8988T (cell line): ENCODE measurements around the gene DVL2.

ENCODE experiments used
- DNase-seq: peaks from one replicate; pipeline ENCODE4 v3.0.0; 2011

The DVL2 gene

DNA sequence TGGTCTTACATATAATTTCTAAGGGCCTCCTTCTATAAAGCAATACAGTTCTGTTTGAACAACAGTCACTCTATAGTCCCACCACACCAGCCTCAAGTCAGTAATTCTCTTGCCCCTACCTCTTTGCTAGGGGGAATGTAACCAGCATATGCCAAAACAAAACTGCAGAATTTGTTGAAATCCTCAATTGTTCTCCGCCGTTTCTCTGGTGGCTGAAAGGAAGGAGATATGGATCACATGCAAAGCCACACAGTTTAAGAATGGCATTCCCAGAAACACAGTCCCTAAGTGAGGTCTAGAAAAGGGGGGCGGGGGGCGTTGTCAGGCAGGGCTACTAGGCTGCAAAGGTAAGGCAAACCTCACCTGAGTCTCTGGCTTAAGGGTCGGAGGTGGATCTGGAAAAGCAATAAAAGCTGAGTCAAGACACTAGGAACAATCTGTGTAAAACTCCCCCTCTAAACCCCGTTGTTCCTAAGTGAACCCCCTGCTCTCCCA is 3.0 kb upstream of the DVL2 start:
- no peak for DNase-seq

DNA sequence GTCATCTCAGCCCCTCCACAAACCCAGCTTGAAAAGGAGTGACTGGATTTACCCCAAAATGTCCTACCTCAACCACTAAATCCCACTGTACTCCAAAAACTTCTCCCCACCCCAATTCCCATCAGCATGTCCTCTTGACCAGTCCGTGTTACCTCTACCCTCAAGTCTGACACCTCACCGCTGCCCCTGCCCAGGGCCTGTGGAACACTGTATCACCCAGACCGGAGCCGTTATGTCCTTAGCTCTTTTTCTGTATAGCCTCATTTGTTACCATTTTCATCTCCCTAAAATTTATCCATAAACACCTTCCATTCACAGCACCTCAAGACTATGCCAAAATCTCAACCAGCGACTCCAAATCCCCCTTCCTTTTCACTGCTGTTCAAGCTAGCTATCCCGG is 2.5 kb upstream of the DVL2 start:
- DNase-seq = no peak

DNA sequence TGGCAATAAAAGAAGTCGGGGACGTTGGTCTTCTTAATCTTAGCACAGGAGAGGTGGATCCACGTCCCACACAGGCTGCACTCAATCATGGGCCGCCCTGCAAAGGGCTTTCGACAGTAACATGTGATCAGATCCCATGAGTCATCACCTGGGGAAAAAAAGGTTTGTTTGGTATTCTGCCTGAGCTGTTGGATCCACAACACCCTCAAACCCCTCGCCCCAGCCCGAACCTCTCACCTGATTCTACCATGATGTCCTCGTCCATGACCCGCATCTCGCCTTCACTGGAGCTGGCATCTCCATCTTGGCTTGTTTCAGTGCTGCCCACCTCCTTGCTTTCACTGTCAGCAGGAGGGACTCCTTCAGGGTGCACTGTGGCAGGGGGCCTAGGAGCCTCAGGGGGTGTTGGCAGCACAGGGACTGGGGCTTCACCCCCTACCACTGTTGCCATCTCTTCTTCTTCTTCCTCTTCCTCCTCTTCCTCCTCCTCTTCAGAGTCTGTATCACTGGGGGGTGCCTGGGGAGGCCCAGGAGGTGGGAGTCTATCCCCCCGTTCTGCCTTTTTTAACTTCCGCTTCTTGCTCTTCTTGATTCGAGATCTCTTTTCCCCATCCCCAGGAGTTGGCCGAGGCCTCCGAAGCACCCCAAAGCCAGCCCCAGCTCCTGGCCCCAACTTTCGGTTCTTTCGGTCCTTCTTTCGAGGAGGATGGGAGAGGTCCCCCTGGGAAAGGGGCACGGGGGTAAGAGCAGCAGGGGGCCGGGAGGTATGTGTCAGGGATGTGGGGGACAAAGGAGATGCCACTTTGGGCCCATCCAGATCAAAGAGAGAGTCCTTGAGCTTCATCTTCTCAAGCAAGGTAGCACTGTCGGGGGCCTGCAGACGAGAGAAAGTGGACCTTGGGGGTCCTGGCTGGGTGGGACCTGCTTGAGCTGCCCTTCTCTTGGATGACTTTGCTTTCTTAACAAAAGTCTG is 1.7 kb upstream of the DVL2 start:
- no peak for DNase-seq

DNA sequence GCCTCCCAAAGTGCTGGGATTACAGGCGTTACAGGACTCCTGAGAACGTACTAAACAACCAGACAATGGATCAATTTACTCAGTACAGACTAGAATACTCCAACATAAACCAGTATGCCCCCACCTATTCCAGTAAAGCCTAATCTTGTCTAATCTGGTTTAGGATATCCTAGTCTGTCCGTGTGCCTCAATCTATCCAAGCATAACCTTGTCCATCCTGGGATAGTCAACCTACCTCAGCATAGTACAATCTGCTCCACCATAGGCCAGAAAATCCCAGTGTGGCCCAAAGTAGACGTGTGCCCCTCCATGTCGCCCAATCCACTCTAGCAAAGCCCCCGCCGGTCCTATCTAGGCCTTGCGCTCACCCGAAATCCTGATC is 625 bp downstream of the DVL2 start:
- no peak for DNase-seq

DNA sequence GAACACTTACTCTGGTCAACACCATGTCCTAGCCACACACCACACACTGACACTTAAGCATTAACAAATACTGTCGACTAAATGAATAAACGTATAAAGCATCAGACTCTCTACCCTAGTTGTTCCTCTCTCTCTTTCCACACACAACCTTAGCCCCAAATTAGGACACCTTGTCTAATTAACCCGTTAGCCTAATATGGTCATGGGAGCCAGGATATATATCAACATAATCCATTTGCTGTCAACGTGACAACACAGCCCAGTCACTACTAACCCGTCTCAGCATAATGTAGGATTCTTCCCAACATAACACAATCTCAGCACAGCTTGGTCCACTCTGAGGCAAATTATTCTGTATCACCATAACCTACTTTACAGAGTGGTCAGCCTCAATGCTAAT is 2.2 kb downstream of the DVL2 start:
- no peak for DNase-seq

DNA sequence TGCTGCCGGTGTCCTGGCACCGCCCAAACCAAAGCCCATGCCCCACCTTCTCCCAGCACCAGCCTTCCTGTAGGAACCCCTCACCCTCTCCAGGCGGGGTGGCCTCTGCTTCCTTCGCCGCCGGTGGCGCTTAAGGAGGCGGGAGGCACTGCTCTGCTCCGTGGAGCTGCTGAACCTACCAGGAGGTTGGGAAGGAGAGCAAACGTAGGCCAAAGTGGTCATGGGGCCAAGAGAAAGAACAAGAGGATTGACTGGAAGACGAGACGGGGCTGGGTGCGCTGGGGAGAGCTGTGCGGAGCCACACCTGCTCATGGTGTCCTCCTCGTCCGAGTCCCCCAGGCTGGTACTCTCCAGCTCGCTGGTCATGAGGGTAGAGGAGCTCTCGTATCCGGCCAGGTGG is 4.8 kb downstream of the DVL2 start:
- DNase-seq = no peak

DNA sequence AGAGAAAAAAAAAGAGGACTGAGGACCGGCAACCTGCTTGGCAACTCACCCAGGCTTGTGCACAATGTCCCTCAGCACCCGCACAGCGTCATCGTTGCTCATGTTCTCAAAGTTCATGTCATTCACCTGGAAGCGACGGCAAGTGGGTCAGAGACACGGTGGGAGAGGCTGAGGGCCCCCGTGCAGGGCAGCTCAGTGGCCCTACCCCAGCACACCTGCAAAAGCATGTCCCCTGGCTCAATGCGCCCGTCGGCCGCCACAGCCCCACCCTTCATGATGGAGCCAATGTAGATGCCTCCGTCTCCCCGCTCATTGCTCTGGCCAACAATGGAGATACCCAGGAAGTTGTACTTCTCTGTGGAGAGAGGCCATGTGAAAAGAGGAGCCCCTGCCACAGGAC is 5.4 kb downstream of the DVL2 start:
- no peak for DNase-seq

DNA sequence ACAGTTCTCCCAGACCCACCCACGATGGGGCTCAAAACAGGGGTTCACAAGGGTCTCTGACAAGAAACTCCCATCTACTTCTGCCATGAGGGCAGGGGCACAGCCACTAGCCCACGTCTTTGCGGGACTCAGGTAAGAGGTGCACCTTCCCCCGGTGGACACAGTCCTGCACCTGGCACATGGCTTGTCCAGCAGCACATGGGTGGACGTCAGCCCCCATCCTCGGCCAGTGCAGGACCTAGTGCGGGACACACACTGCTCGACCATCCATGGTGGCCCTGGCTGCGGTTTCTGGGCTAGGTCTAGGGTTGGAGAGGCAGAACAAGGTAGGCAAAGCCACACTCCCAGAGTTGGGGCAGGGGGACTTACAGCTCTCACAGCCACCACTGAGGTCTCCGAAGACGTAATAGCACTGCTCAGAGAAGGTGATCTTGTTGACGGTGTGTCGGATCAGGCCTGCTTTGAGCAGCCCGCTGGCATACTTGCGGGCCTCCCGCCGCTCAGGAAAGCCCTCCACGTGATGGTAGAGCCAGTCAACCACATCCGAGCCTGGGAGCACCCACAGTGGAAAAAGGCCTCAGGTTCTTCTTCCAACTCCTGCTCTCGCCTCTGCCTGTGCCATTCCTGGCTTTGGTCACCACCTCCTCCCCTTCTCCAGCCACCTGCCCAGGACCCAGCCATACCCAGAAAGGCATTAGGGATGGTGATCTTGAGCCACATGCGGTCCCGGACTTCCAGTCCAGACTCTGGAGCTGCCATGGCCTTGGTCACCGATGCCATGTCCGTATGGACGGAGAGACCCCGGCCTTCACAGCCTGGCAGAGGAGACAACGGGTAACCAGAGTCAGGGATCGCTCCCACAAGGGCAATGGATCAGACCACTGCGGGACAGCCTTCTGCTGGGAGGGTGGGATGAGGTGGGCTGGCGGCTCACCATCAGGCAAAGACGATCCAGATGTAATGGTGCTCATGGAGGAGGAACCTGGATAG is 7.3 kb downstream of the DVL2 start:
- DNase-seq = no peak

DNA sequence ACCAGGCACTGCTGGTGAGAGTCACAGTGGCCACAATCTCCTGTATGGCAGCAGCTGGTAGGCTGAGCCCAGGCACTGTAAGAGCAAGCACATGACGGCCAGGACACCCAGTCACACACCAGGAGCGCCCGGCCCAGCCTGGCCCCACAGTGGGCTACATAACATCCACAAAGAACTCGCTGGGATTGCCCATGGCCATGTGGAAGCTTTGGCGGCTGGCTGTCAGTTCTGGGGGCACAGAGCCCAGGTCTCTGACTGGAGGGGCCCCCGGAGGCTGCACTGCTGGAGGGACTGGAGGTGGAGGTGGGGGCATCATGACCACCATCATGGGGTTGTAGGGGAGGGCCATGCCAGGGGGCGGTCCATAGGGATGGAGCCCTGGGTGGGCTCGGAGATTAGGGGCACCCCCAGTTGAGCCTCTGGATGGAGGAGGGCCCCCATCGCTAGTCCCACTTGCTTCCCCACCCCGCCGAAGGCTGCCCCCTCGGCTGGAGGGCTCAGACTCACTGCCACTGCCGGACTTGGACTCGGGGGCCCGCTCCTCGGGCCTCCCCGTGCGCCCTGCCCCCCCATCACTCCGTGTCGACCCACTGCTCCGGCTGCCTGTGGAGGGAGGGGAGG is 8.5 kb downstream of the DVL2 start:
- DNase-seq = no peak

DNA sequence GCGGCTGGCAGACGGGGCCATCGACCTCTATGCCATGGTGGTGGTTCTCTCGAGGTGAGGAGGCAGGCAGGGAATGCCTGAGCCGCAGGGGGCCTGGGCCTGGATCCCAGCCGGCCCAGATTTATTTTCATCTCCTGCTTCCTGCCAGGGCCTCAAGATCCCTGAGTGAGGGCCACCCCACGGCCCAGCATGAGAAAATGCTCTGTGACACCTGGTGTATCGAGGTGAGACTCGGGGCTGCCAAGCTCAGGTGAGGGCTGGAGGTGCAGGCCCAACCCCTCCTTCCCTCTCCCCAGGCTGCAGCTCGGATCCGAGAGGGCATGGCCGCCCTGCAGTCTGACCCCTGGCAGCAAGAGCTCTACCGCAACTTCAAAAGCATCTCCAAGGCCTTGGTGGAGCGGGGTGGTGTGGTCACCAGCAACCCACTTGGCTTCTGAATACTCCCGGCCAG is 9.6 kb downstream of the DVL2 start:
- no peak for DNase-seq

DNA sequence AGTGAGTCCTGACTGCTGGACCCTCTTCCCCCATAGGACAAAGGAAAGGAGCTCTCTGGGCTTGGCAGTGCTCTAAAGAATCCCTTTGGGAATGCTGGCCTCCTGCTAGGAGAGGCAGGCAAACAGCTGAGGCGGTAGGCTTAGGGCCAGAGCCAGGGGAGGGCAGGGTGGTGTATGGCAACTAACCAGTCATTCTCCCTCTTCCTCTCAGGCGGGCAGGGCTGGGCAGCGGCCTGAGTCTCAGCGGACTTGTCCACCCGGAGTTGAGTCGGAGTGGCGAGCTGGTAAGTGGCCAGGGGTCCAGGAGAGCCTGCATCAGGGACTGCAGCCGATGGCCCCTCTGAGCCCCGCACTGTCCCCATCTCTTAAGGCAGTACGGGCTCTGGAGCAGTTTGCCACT is 10.2 kb downstream of the DVL2 start:
- DNase-seq = no peak

DNA sequence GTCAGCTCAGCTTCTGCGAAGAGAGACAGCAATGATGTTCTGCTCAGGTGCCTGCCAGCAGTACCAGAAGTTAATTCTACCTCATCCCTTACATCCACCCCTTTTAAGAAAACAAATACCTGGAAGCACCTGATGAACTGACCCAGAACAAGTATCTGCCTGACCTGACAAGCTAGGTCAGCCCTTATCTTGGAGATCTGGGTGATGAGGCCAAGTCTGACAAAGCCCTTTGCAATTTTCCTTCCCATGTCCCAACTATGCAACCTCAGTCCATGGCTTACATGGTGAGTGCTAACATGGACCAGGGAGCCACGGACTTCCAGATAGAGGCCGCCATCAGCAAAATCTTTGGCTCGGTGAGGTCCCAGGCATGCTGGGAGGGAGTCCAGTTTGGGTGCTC is 10.9 kb downstream of the DVL2 start:
- no peak for DNase-seq

DNA sequence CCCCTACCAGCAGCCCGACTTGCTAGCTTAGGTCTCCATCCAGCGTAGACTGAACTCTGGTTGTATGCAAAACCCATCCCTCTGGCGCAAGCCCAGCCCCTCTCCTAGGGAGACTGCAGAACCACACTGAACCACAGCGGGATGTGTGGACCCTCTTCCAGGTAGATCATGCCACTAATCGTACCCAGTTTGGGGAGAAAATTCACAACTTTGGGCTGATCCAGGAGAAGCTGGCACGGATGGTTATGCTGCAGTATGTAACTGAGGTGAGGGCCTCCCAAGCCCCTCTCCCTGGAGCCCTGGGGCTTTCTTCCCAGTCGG is 11.4 kb downstream of the DVL2 start:
- no peak for DNase-seq

DNA sequence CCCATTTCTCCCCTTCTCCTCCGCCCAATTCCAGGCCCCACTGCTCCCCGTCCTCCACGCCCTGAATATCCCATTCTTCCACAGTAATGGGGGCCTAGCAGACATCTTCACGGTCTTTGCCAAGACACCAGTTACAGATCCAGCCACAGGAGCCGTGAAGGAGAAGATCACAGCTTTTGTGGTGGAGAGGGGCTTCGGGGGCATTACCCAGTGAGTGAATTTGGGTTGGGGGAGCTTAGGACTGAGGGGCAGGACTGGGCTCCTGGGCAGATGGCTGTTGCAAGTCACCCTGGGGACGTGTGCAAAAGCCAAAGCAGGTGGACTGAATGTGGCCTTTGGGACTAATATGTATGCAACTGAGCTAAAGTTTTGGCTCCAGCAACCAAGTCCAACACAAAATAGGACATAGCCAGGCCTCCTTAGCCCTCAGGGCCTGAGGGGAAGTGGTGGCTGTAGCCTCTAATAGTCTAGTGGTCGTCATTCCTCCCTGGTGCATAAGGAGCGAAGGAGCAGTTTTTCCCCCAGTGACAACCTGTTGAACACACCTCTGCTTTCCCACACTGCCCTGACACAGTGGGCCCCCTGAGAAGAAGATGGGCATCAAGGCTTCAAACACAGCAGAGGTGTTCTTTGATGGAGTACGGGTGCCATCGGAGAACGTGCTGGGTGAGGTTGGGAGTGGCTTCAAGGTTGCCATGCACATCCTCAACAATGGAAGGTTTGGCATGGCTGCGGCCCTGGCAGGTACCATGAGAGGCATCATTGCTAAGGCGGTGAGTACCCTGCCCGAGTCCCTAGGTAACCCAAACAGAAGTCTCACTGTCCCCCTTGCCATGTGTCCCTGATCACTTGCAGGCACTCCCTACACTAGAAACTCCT is 12.0 kb downstream of the DVL2 start:
- DNase-seq = no peak

DNA sequence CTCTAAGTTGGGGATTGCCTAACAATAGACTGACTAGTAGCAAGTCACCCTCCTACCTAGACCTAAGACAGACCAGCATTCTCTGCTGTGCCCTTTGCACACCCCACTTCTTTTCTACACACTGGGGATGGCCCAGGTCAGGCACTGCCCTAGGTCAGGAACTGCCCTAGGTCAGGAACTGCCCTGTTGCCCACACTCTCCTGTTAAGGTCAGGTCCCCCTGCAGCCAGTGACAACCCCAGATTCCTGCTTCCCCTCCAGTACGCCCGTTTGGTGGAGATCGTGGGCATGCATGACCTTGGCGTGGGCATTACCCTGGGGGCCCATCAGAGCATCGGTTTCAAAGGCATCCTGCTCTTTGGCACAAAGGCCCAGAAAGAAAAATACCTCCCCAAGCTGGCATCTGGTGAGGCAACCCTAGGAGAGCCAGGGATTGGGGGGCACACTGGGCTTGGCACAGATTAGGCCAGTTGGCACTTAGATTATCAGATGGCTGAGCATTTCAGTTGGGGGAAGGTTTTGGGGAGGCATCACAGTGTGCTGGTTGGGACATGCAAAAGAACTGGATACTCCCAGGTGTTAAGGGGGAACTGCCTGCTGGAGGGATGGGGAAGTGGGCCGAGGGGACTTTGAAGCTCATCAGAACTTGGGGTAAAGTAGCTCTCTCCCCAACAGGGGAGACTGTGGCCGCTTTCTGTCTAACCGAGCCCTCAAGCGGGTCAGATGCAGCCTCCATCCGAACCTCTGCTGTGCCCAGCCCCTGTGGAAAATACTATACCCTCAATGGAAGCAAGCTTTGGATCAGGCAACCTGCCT is 12.8 kb downstream of the DVL2 start:
- no peak for DNase-seq

DNA sequence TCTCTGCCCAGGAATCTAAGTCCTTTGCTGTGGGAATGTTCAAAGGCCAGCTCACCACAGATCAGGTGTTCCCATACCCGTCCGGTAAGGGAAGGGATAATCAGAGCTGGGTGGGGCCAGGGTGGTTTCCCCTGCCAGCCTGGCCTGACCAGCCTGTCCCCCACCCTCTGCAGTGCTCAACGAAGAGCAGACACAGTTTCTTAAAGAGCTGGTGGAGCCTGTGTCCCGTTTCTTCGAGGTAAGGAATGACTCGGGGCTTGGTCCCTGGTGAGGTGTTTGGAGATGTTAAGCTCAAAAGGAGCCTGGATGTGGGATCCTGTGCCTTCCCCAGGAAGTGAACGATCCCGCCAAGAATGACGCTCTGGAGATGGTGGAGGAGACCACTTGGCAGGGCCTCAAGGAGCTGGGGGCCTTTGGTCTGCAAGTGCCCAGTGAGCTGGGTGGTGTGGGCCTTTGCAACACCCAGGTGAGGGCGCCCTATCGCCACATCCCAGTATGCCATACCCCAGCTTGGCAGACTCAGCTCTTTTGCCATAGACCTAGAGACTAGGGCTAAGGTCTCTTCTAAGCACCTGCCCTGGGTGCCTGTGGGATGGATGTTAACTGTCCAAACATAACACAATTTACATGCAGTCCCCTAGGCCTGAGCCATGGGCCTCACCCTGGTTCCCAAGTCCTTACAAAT is 13.6 kb downstream of the DVL2 start:
- DNase-seq = peak; percentile 68

DNA sequence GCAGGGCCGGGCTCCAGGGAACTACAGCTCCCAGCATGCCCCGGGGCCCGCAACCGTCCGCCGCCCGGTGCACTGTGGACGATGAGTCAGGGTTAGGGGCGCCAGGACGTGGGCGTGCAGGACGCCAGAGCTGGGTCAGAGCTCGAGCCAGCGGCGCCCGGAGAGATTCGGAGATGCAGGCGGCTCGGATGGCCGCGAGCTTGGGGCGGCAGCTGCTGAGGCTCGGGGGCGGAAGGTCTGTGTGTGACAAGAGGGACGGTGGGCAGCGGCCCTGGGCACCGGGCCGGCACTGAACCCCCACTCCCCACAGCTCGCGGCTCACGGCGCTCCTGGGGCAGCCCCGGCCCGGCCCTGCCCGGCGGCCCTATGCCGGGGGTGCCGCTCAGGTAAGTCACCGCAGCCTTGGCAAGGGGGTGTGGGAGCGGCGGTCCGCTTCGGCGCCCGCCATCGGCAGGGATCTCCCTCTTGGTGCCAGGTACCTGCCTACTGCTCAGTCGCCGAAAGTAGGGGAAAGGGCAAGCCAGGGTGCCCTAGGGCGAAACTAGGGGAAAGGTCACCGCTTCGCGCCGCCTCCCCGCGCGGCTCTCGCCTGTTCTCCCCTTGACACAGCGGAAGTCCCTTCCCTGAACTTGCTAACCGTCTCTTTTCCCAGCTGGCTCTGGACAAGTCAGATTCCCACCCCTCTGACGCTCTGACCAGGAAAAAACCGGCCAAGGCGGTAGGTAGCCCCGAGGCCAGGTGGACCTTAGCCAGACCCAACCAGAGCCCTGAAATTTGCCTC is 14.3 kb downstream of the DVL2 start, which contains the start of the genes ACADVL and DLG4:
Gene ACADVL, plus strand, starts transcription at position 127 of the 781 bp plus-strand sequence. Its CDS starts 47 bp downstream, at position 174.
Gene DLG4, minus strand, starts transcription at position 25 of the 781 bp plus-strand sequence.
- DNase-seq = peak; percentile 81

DNA sequence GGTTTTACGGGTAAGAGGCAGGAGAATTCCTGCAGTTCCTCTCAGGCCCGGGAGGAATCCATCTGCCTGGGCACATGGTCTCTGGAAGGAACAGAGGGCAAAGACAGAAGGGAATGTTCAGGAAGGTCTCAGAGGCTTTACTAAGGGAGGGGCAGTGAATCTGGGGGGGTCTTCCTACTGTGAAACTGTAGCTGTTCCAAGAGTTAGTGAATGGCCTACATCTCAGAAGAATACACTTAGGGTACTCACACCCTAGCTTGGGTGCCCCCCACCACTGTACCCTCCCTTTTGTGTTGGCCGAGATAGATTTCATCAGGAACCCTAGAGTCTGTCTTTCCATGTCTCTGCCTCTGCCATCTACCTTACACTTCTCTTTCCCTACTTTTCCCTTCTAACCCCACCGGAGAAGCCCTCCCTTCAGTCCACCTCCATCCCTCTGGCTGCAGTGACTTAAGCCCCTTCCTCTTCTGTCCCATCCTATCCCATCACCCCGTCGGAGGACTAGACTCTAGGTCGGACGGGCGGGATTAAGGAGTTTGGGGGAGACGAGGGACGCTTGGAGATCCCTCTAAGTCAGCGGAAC is 15.0 kb downstream of the DVL2 start:
- no peak for DNase-seq

DNA sequence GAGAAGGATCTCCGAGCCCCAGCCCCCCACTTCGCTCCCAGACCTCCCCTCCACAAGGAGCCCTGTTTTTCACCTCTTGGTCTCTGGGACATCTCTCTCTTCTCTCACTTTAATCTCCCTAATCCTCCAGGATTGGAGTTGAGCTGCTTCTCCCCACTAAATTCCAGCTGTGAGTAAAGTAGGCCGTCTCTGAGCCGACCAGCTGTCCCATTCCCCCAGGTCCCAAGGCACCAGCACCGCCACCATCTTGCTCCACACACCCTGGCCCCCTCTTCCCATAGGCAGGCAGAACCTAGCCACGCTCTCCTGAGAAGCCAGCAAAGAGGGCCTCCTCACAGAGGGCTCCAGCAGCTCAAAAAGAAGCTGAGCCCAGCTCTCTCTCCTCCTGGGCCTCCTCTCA is 15.6 kb downstream of the DVL2 start:
- DNase-seq = no peak
